Skeletal muscle tissue (tissue), 4 donors: Measurements from ENCODE around the gene ALDH2. TPM values are rescaled to one million over a fixed set of nuclear protein-coding genes. Genes with fewer than 3 reads are reported as not detected.

Source experiments
- H3K27ac ChIP-seq: one replicate; pipeline ENCODE4 v1.7.0; 2013; ENCODE audit warnings: mild to moderate bottlenecking, low read depth, low read length, inconsistent platforms
- H3K27me3 ChIP-seq, 3 donors: one replicate each; pipeline ENCODE4 v1.7.0; 2013; ENCODE audit warnings: low read length in 3 of 3; ENCODE audit not compliant: control insufficient read depth in 3 of 3, insufficient read depth in 3 of 3
- H3K36me3 ChIP-seq, 3 donors: one replicate each; pipeline ENCODE4 v1.7.0; 2013; ENCODE audit warnings: low read length in 3 of 3; ENCODE audit not compliant: control insufficient read depth in 3 of 3, insufficient read depth in 3 of 3
- H3K4me1 ChIP-seq, 3 donors: one replicate each; pipeline ENCODE4 v1.7.0; 2013; ENCODE audit warnings: low read length in 3 of 3, mild to moderate bottlenecking in 3 of 3; ENCODE audit not compliant: control insufficient read depth in 3 of 3, insufficient read depth in 3 of 3
- H3K4me3 ChIP-seq, 3 donors: one replicate each; pipeline ENCODE4 v1.7.0; 2013; ENCODE audit warnings: low read length in 3 of 3
- H3K9ac ChIP-seq, 3 donors: one replicate each; pipeline ENCODE4 v1.7.0; 2013; ENCODE audit warnings: low read length in 3 of 3, mild to moderate bottlenecking in 3 of 3, moderate library complexity in 2 of 3, low read depth in 1 of 3
- H3K9me3 ChIP-seq, 3 donors: one replicate each; pipeline ENCODE4 v1.7.0; 2013; ENCODE audit warnings: low read length in 3 of 3; ENCODE audit not compliant: control insufficient read depth in 3 of 3
- total RNA-seq: library from RNA; depleted of rRNA; stranded (reverse); fragments of >200 nt; gene quantifications from one replicate; pipeline ENCODE4 v1.2.3, GENCODE V29; 2014
- donor health status: Osteomylitis.

ALDH2 gene
- total RNA-seq, 1 donor from 2014 or later: 5.7 TPM

- Histone ChIP-seq H3K27me3 (no peaks in the 10 kb centered on the region), H3K36me3 (peaks cover 18 to 40% (median 34%) of the 10 kb centered on the region in 3 donors), H3K4me1 (no peaks in the 10 kb centered on the region), H3K9ac (no peak overlapping the region), H3K4me3 (no peak overlapping the region), H3K9me3 (no peaks in the 10 kb centered on the region), H3K27ac (no peak overlapping the region)
These were observed 25.4 kb upstream of the ALDH2 start for GRCh38 chr12:111741235-111741812.

GRCh38 chr12:111745211-111745610 is 21.5 kb upstream of the ALDH2 start:
- Histone ChIP-seq H3K36me3 (peaks cover 39 to 55% (median 50%) of the 10 kb centered on the region in 3 donors), H3K27me3 (no peaks in the 10 kb centered on the region), H3K4me1 (peaks cover 0 to 5% (median 0%) of the 10 kb centered on the region in 3 donors)

GRCh38 chr12:111747333-111747732 is 19.4 kb upstream of the ALDH2 start:
- Histone ChIP-seq H3K36me3 (peaks cover 37 to 56% (median 50%) of the 10 kb centered on the region in 3 donors), H3K27ac (no peak overlapping the region), H3K9me3 (no peaks in the 10 kb centered on the region), H3K27me3 (no peaks in the 10 kb centered on the region), H3K9ac (no peak overlapping the region), H3K4me1 (peaks cover 0 to 5% (median 0%) of the 10 kb centered on the region in 3 donors), H3K4me3 (no peak overlapping the region)

More at GRCh38 chr12:111745211-111745610, 21.5 kb upstream of the ALDH2 start:
- Histone ChIP-seq H3K27ac (no peak overlapping the region), H3K9ac (no peak overlapping the region), H3K4me3 (no peak overlapping the region), H3K9me3 (no peaks in the 10 kb centered on the region)

GRCh38 chr12:111748151-111748672 is 18.5 kb upstream of the ALDH2 start:
- Histone ChIP-seq H3K9me3 (no peaks in the 10 kb centered on the region), H3K4me1 (peaks cover 0 to 5% (median under 1%) of the 10 kb centered on the region in 3 donors), H3K4me3 (no peak overlapping the region), H3K9ac (no peak overlapping the region), H3K36me3 (peaks cover 37 to 56% (median 50%) of the 10 kb centered on the region in 3 donors), H3K27me3 (no peaks in the 10 kb centered on the region), H3K27ac (no peak overlapping the region)

- Histone ChIP-seq H3K9ac (no peak overlapping the region), H3K9me3 (no peaks in the 10 kb centered on the region), H3K27ac (no peak overlapping the region), H3K36me3 (peaks cover 39 to 59% (median 50%) of the 10 kb centered on the region in 3 donors), H3K4me1 (peaks cover 0 to 10% (median 4%) of the 10 kb centered on the region in 3 donors), H3K4me3 (no peak overlapping the region), H3K27me3 (no peaks in the 10 kb centered on the region)
These were observed 17.9 kb upstream of the ALDH2 start for GRCh38 chr12:111748867-111749266.

- Histone ChIP-seq H3K4me3 (no peak overlapping the region), H3K27me3 (no peaks in the 10 kb centered on the region), H3K36me3 (peaks cover 40 to 56% (median 46%) of the 10 kb centered on the region in 3 donors), H3K27ac (no peak overlapping the region), H3K4me1 (peaks cover 2 to 12% (median 5%) of the 10 kb centered on the region in 3 donors), H3K9me3 (no peaks in the 10 kb centered on the region), H3K9ac (no peak overlapping the region)
These were observed 17.3 kb upstream of the ALDH2 start for GRCh38 chr12:111749391-111749790.

GRCh38 chr12:111753144-111753881 is 13.4 kb upstream of the ALDH2 start:
- H3K9ac ChIP-seq: no peak overlapping the region
- no peak overlapping the region for H3K4me3 ChIP-seq
- no peaks in the 10 kb centered on the region for H3K9me3 ChIP-seq
- peaks cover 17 to 38% (median 33%) of the 10 kb centered on the region in 3 donors for H3K36me3 ChIP-seq
- H3K27ac ChIP-seq: no peak overlapping the region
- no peaks in the 10 kb centered on the region for H3K27me3 ChIP-seq
- H3K4me1 ChIP-seq: peaks cover 19 to 39% (median 29%) of the 10 kb centered on the region in 3 donors

- H3K9ac ChIP-seq: no peak overlapping the region
- H3K4me3 ChIP-seq: no peak overlapping the region
- no peaks in the 10 kb centered on the region for H3K9me3 ChIP-seq
- no peak overlapping the region for H3K27ac ChIP-seq
- no peaks in the 10 kb centered on the region for H3K27me3 ChIP-seq
- H3K4me1 ChIP-seq: peaks cover 22 to 44% (median 33%) of the 10 kb centered on the region in 3 donors
- peaks cover 5 to 27% (median 23%) of the 10 kb centered on the region in 3 donors for H3K36me3 ChIP-seq
These were observed 12.1 kb upstream of the ALDH2 start for GRCh38 chr12:111754671-111755070.

- Histone ChIP-seq H3K4me1 (peaks cover 22 to 44% (median 35%) of the 10 kb centered on the region in 3 donors), H3K4me3 (no peak overlapping the region), H3K27ac (no peak overlapping the region), H3K9me3 (no peaks in the 10 kb centered on the region), H3K36me3 (peaks cover 5 to 23% (median 20%) of the 10 kb centered on the region in 3 donors), H3K27me3 (no peaks in the 10 kb centered on the region), H3K9ac (peak overlapping the region in 1 of 3 donors; percentile 40)
These were observed 10.5 kb upstream of the ALDH2 start for GRCh38 chr12:111756196-111756595.

- no peak overlapping the region for H3K4me3 ChIP-seq
- H3K9ac ChIP-seq: peak overlapping the region in 1 of 3 donors; percentile 40
- H3K4me1 ChIP-seq: peaks cover 22 to 44% (median 35%) of the 10 kb centered on the region in 3 donors
- no peaks in the 10 kb centered on the region for H3K9me3 ChIP-seq
- H3K27me3 ChIP-seq: no peaks in the 10 kb centered on the region
- H3K36me3 ChIP-seq: peaks cover 5 to 23% (median 20%) of the 10 kb centered on the region in 3 donors
- peak overlapping the region; percentile 78 for H3K27ac ChIP-seq
These were observed 10.1 kb upstream of the ALDH2 start for GRCh38 chr12:111756681-111757080.
